HG03097 (cell line): ENCODE measurements around the gene PANK1.

Source experiments
- ATAC-seq: cut with Tn5 transposase; IDR thresholded peaks from one replicate; pipeline ENCODE4 v1.9.1; 2021; ENCODE audit not compliant: unreplicated experiment, low FRiP score

PANK1 gene

DNA sequence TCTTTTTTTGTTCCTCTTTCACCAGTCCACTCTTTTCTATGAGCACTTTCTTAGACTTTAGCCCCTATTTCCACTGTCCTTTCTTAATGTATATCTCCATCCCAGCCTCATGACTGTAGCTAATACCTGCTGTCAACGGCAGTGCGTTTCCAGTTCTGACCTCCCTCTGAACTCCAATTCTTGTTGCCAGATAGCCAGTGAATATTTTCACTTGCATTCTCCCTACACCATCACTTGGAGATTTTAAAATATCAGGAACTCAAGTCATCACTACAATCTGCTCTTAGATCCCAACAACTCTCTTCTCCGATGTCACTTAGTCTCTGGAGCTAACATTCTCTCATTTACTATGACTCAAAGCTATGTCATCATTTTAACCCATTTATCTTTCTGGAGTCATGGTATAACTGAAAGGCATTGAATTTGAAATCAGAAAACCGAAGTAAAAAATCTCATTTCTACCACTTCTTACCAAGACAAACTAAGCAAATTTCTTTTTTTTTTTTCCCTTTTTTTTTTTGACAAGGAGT lies 104.6 kb downstream of the PANK1 start:
- ATAC-seq, result no peak

DNA sequence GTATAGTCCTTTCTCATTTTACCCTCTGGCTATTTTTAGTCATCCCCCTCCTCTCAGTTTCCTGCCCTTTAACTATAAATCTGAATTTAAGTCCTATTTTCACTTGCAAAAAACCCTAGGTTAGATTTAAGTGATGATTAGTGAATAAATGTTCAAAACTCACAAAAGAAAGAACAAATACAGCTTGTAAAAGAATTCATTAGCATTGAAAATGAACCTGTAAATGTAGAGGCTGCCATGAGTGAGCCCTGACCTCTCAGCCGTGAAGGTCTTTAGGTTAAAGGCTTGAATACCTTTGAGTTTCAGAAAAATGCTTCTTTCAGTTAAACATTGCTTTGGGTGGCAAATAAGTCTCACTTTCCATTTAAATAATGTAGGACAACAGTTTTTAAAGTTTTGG lies 107.7 kb downstream of the PANK1 start:
- no peak for ATAC-seq

DNA sequence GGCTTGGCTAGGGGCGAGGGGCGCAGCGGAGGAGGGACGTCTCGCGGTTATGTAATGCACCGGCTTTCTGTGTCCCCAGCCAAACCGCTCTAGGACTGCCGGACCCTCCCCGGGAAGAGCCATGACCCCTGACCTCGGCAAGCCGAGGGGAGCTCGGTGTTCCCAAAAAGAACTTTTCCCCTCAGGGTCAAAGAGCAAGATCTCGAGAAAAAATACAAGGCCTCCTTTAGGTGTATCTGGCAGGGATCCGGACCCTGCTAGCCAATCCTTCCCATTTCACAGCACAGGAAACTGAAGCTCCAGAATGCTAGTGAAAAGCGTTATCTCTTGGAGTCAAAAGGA lies 109.1 kb downstream of the PANK1 start:
- ATAC-seq, result no peak

DNA sequence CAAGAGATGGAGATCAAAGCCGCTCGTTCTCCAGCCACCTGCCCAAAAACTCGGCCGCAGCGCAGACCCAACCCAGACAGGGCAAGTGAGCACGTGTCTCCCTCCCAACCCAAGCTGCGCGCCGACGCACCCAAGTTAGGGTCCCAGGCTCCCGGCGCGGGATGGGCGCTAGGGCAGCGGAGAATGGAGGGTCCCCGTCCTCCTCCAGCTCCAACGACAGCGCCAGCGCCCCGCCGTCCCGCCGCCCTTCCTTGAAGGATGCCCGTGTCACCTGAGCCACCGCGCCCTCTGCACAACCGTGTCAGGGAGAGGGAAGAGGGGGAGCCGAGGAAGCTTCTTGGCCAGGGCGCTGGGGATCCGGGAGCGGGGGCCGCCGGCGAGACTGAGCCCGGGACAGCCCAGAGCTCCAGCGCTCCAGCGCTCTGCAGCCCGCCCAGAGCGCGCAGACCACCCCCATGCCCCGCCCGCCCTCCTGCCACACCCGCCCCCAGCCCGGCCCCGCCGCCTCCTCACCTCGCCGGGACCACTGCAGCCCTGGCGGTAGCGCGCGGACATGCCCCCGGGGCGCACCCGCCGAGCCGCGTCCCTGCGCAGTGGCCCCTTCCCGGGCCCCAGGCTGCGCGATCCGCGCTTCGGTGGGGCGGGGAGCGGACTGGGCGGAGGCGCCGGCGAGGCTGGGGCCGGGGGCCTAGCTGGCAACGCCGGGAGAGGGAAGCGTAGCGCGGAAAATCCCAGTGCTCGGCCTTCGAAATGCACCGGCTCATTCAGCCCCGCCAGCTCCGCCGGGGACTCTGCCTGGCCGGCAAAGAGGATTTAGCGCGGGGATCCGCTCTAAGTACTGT lies 109.7 kb downstream of the PANK1 start, which contains the start of gene SLC16A12:
Gene SLC16A12, minus strand, starts transcription at position 424 of the 842 bp plus-strand sequence. CDS start 73,016 bp downstream, outside the sequence.
- ATAC-seq, result no peak

DNA sequence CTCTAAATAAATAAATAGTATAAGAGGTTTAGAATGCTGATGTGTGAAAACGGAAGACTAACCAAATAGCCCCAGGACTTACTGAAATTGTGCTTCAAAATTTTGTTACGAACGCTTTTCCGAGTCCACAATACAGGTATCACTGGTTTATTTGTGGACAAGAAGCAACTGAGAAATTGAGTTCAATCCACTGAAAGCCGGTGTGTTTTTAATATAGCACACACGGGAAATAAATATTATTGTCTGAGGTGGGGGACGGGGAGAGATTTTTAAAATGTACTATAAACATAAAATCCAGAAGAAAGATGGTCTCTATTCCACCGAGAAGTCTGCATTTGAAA lies 110.2 kb downstream of the PANK1 start:
- no peak for ATAC-seq
